ENCODE data around the gene PPP2R5C.

Gene PPP2R5C

DNA sequence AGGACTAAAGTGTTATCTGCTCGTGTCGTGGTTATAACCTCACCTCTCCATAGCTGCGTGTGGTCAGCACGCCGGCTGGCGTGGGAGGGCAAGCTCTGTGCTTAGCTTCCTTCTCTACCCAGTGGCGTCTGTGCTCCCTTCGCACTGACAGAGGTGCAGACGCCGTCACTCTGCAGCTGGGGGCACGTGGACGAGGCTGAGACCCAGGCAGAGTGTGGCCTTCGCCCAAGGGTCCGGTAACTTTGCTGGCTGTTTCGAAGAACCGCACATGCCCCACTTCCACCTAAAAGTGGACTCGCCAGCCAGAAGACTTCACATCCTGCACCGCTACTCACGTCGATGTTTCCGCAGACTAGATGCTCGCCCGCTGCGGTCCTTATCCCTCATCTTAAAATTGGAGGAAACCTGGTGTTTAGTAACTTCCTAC lies 166.9 kb downstream of the PPP2R5C start:
- TF ChIP-seq, protein P1, sequence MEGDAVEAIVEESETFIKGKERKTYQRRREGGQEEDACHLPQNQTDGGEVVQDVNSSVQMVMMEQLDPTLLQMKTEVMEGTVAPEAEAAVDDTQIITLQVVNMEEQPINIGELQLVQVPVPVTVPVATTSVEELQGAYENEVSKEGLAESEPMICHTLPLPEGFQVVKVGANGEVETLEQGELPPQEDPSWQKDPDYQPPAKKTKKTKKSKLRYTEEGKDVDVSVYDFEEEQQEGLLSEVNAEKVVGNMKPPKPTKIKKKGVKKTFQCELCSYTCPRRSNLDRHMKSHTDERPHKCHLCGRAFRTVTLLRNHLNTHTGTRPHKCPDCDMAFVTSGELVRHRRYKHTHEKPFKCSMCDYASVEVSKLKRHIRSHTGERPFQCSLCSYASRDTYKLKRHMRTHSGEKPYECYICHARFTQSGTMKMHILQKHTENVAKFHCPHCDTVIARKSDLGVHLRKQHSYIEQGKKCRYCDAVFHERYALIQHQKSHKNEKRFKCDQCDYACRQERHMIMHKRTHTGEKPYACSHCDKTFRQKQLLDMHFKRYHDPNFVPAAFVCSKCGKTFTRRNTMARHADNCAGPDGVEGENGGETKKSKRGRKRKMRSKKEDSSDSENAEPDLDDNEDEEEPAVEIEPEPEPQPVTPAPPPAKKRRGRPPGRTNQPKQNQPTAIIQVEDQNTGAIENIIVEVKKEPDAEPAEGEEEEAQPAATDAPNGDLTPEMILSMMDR (IDR thresholded peaks at IDR 0.05): no peak
- no peak overlapping the region for H3K4me3 ChIP-seq
- no peak for DNase-seq (ENCODE audit: low spot score)
- peak overlapping the region; percentile 48 to 52 for H3K27ac ChIP-seq

GRCh38 chr14:101929096-101929495 lies 167.6 kb downstream of the PPP2R5C start:
- Histone ChIP-seq H3K27ac (no peak overlapping the region), H3K4me3 (no peak overlapping the region)
- DNase-seq (ENCODE audit: low spot score): no peak
- TF ChIP-seq, protein P1 (IDR thresholded peaks at IDR 0.05): no peak

GRCh38 chr14:101929946-101930345 lies 168.4 kb downstream of the PPP2R5C start:
- no peak overlapping the region for H3K27ac ChIP-seq
- TF ChIP-seq, protein P1 (IDR thresholded peaks at IDR 0.05): no peak
- no peak overlapping the region for H3K4me3 ChIP-seq
- no peak for DNase-seq (ENCODE audit: low spot score)

DNA sequence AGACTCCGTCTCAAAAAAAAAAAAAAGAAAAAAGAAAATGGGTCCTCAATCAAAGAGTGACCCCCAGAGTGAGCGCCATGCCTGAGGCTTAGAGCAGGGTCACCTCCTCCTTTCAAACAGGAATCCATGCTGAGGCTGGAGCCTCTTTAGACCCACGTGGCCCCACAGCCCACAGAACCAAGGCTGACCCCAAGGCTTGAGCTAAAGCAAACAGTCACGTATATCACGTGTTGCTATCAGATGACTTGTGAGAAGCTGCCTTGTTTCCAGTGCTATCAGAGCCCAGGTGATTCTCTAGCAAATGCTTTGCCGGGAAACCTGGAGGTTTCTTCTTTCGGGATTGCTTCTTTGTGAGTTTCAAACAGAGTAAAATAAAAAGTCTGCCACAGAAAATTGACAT lies 171.2 kb downstream of the PPP2R5C start:
- H3K27ac ChIP-seq: no peak overlapping the region
- H3K4me3 ChIP-seq: no peak overlapping the region
- TF ChIP-seq, protein P1 (IDR thresholded peaks at IDR 0.05): no peak
- no peak for DNase-seq (ENCODE audit: low spot score)

- DNase-seq (ENCODE audit: low spot score): no peak
- TF ChIP-seq, protein P1 (IDR thresholded peaks at IDR 0.05): no peak
- Histone ChIP-seq H3K4me3 (no peak overlapping the region), H3K27ac (no peak overlapping the region)
Measured at GRCh38 chr14:101933209-101933608, 171.7 kb downstream of the PPP2R5C start.

DNA sequence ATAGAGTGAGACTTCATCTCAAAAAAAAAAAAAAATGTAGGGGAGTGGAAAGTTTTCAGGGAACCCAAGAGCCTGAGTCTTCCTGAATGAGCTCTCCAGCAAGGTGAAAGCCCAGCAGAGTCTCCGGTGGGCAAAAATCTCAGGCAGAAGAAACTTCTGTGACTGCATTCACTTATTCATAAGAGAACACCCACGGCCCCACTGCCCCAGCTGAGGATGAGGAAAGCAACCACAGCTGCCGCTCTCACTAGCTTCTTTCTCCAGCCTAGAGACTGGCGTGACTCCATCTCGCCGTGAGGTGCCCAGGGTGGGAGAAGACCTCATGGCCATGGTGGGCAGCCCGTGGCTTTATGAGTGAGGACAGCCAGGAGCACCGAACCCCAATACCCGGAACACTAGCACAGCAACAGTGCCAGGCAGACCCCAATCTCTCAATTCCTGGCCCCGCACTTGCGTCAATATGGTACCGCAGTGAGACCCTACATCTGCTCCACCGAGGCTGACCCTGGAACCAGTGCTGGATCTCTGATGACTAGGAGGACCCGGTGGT lies 173.2 kb downstream of the PPP2R5C start:
- DNase-seq (ENCODE audit: low spot score): no peak
- H3K4me3 ChIP-seq: no peak overlapping the region
- no peak overlapping the region for H3K27ac ChIP-seq
- TF ChIP-seq, protein P1 (IDR thresholded peaks at IDR 0.05): no peak

DNA sequence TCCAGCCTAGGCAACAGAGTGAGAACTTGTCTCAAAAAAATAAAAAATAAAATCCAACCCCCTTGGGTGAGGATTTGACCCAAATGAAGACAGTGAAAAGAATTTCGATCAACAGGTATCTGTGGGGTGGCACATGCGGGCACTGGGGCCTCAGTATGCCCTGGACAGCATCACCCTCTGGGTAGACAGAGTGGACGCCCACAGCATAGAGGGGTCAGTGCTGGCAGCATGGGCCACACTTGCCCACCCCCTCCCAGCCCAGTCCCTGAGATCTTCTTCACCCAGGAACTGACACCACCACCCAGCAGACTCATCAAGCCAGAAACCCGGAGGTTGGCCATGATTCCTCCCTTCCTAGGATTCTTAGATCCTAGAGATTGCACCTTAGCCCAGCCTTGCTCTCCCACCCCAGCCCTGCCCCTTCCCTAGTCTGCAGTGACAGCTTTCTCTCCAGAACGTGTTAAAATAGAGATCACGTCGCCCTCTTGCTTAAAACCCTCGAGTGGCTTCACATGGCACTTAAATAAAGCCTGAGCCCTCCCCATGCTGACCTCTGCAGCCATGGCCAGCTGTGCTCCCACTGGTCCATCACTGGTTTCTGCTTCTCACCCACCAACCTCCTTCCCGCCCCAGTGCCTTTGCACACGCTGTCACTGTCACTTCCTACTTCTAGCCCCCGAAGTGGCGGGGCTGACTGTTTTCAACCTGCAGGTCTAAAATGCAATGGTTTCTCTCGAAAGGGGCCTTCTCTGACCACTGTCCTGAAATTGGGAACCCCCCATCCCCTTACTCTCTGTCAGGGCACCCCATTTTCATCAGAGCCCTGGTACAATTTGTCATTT lies 176.6 kb downstream of the PPP2R5C start:
- DNase-seq (ENCODE audit: low spot score): no peak
- Histone ChIP-seq H3K4me3 (no peak overlapping the region), H3K27ac (no peak overlapping the region)
- TF ChIP-seq, protein P1 (IDR thresholded peaks at IDR 0.05): no peak
